Measurements from ENCODE around the gene ZNF286A.
"Not testable (repeated sequence)": the region's sequence is repeated elsewhere in the genome, so short reads cannot be mapped to it uniquely, and the experiment has no call there.

Gene ZNF286A

DNA sequence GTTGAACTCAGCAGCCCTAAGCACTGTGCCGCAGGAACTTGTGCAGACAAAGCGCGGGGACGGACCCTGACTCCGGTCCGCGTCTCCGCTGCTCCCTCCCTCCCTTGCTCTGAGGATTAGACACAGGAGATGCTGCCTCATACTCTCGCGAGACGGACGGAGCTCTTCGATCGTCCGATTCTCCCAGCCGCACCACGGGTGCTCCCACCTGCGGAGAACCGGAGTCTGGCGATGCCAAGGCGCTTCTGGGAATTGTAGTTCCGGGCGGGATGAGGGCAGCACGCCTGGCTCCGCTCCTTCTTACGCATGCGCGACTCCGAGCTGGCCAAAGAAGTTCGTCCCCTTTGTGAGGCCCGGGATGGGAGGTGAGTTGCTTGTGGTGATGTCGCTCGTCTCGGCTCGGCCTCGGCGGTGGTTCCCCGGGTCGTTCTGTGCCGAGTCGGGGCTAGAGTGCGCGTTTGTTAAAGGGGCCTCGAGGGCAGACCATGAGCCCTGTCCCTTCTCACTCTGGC lies at the start of gene ZNF286A:
Gene ZNF286A (plus strand): TSS at position 340 of the 512 bp plus-strand sequence. CDS start 578 bp downstream, outside the sequence.
- DNase-seq, result peak; percentile 99

GRCh38 chr17:15649861-15650421 lies 49.6 kb upstream of the ZNF286A start:
- DNase-seq, result no peak

DNA sequence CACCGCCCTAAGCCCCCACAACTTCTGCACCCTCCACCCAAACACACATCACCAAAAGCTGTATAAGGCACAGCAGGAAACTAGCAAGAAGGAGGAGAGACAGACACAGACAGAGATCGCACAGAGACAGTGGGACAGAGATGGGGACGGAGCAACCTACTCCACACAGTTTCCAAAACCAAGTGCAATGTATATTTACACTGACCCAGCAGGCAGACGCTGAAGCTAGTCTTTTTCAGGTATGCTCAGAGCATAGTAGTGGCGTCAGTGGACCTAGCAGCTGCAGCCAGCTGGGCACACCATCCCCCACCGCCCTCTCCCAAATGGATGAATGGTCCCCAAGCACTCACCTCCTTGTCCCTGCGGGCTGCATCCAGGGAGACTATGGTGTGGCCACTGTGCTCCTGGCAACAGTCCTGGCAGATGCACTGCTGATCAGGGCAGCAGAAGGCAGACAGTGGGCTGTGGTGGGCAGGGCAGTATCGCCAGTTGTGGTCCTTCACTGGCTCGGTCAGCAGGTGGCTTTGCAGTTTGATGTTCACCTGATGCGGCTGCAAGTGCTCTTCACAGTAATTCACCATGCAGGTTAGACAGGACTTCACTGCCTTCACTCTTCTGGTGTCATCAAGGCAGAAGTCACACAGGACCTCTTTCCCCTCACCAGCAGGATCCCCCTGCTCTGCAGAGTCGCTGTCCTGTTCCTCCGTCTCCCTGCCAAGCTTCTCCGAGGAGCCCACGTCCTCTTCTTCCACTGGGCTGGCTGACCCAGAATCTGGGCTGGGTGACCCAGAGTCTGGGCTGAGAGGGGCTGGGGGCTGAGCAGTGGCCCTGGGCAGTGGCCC lies 48.6 kb upstream of the ZNF286A start:
- DNase-seq, result no peak

- peak; percentile 61 for DNase-seq
Measured at GRCh38 chr17:15651583-15652110, 47.9 kb upstream of the ZNF286A start.

DNA sequence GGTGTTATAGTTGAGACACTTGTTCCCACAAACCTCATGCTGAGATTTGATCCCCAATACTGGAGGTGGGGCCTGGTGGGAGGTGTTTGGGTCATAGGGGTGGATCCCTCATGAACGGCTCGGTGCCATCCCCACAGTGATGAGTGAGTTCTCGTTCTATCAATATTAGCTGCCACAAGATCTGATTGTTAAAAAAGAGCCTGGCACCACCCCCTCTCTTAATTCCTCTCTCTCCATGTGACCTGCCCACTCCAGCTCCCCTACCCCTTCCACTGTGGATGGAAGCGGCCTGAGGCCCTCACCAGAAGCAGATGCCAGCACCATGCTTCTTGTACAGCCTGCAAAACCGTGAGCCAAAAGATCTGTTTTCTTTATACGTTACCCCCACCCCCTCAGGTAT lies 46.6 kb upstream of the ZNF286A start:
- DNase-seq, result no peak

- DNase-seq, result not testable (repeated sequence)
Measured at GRCh38 chr17:15654401-15654800, 45.2 kb upstream of the ZNF286A start.

- DNase-seq, result no peak
Measured at GRCh38 chr17:15654886-15655561, 44.5 kb upstream of the ZNF286A start.

DNA sequence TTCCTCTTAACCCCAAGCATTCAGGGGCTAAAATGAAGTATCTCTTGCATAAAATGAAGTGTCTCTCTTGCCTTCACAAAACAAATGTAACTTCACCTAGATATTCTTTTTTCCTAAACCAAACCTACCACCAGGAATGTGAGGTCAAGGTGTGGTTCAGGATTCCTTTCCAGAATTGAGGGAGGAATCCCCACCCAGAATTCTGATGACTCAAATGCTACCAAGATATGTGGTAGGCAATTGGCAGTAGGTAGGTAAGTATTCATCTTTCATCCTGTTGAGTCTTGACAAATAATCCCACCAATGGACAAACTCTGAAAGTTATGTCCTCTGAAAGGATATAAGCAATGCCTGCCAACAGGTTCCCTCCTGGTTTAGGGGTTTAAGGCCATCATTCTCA lies 41.7 kb upstream of the ZNF286A start:
- DNase-seq, result no peak

- DNase-seq, result no peak
Measured at GRCh38 chr17:15658296-15658695, 41.3 kb upstream of the ZNF286A start.

DNA sequence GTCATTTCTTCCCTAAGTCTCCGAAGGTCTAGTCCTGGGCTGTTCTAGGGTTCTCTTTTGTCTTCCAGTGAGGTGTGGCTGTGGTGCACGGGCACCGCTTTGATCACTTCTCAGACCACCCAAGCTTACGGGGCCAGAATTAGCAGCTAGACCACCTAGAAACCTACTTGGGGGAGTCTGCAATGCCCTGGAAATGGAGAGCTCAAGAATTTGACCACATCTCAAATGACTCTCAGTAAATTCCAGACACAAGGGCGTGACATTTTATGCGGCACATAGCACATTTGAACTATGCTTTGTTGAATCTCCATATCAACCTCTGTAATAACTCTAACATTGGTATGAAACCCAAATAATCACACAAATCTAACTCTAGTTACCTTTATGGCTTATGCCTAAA lies 40.3 kb upstream of the ZNF286A start:
- no peak for DNase-seq

DNA sequence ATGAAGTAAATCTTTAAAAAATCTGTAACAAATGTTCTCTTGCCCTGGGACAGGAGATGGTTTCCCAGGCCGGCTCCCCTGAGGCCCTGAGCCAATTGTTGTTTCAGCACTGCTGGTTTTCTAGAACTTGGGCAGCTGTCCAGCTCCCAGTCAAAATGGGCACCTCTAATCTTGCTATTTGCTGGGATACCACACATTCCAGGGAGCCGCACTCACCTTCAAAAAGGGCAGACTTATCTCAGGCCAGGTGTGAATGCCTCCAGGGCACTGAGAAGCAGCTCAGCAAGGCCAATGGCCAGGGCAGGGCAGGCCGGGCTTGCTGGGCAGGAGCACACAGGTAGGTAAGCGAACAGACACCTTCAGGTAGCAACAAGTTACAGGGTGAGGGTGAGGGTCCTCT lies 39.9 kb upstream of the ZNF286A start:
- DNase-seq, result no peak

DNA sequence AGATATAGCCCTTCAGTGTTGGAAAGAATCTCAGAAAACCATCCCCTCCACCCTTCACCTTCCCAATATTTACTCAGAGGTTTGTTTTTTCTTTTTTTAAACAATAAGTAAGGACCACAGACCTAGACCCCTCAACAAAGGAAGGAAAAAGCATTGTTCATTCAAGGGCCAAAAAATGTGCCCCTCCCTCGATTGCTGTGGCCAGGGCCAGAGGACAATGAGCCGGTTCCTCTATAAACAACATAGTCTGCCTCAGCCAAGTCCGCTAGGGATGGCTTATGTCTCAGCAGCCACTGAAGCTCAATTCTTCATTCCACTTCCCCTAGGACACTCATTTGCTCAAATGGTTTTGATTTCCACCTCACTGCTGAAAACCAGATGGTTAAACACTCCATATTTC lies 39.5 kb upstream of the ZNF286A start:
- no peak for DNase-seq

GRCh38 chr17:15662681-15663080 lies 36.9 kb upstream of the ZNF286A start:
- DNase-seq, result no peak

DNA sequence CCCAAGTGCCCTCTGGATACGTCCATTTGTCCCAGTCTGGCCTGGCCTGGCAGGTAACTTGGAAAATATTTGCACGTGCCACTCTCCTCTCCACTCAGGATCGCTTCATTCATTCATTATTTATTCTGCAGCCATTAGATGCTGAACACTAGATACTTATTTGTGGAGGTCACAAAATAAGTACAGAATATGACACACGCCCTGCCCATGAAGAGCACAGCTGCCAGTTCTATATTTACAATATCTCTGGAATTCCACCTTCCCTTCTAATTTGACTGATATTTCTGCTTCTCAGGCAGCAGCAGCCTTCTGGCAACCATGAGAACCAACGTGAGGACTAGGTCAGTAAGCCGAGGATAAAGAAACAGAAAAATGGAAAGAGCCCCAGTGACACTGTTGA lies 36.4 kb upstream of the ZNF286A start:
- DNase-seq, result no peak

DNA sequence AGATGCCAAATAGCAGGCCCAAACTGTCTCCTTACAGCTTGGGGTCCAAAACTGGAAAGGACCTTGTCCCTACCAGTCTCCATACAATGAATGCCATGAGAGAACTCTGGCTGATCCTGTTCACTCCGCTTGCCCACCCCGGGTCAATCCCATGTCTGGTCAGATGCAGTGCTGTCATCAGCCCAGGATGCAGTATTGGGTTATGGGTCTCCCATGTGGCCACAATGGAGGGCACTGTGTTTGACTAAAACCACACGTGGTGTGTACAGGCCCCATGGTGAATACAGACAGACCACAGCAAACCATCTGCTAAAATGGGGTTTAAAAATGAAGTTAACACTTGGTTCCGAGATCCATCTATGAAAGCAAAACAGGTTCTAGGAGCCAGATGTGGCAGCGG lies 35.9 kb upstream of the ZNF286A start:
- no peak for DNase-seq

- DNase-seq, result not testable (repeated sequence)
Measured at GRCh38 chr17:15669526-15669925, 30.0 kb upstream of the ZNF286A start.

DNA sequence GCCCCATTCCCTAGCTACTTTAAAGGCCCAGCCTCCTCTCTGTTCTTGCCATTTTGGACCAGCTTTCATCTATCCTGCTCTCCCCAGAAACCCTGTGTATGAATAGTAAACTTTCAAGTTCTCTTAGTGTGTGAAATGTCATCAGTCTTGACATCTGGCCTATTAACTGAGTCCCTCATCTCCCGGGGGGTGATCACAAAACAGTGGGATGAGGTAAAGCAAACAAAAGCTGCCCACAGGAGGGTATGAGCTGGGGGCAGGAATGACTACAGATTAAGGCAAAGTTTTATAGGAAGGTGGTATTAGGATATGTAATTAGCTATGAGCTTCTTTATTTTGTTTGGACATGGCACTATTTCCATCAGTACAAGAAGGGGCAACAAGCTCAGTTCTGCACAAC lies 24.9 kb upstream of the ZNF286A start:
- not testable (repeated sequence) for DNase-seq

- DNase-seq, result not testable (repeated sequence)
Measured at GRCh38 chr17:15675991-15676390, 23.6 kb upstream of the ZNF286A start.

GRCh38 chr17:15683135-15683534 lies 16.4 kb upstream of the ZNF286A start:
- DNase-seq, result peak; percentile 7

DNA sequence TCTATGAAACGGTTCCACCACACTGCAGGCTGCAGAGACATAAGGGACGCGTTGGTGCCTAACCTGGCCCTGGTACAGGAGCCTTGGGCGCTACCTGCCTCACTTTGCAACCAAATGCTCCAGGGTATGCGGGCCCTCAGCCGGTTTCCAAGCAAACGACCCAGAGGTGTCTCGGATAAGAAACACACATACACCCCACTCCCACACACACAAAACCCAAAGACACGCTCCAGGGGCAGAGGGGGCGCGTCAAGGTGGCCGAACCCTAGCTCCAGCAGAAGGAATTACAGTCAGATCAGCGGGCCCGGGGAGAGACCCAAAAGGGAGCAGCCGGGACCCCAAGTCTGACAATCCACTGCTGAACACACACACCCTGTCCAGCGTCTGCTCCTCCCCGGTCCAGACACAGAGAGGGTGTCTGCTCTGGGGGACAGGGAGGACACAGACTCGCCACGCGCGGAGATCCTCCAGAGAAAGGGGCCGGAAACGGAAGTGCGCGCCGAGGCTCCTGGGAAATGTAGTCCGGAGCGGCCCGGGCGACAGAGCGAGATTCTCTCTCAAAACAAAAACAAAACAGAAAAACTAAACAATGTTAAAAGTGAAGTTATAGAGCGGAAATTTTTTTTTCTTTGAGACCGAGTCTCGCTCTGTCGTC lies 15.6 kb upstream of the ZNF286A start, which contains the start of gene TRIM16:
Gene TRIM16 (minus strand): TSS at position 488 of the 655 bp plus-strand sequence. CDS start 32,702 bp downstream, outside the sequence.
- DNase-seq, result peak; percentile 80

GRCh38 chr17:15687494-15687893 lies 12.1 kb upstream of the ZNF286A start:
- not testable (repeated sequence) for DNase-seq

DNA sequence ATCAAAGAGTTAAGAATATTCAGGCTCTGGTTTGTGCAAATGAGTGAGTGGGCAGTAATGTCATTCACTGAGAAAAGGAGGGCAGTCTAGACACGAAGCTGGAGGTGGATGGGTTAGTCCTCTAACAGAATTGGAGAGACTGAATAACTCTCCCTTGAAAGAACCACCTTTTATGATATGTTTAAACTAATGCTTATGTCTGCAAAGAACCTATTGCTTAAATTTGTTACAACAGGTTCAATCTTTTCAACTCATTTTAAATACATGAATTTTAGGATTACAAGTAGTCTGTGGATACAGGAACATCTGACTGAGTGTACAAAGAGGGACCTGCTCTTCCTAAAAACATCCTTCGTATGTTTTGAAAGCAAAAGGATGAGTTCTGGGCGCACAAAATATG lies 585 bp upstream of the ZNF286A start:
- DNase-seq, result not testable (repeated sequence)

- not testable (repeated sequence) for DNase-seq
Measured at GRCh38 chr17:15699937-15700336, 385 bp downstream of the ZNF286A start.

All from activated CD4-positive, alpha-beta T cell treated with anti-CD3 and anti-CD28 coated beads, Interleukin-2, amount 50 U/mL, for 16 hours (primary cell).